Measurements from ENCODE around the gene IDH1. TPM values are rescaled to one million over a fixed set of nuclear protein-coding genes. Genes with fewer than 3 reads are reported as not detected.

Gene IDH1
- total and polyA plus RNA-seq, 8 donors: 14.2 to 57.8 (median 35.2) TPM

DNA sequence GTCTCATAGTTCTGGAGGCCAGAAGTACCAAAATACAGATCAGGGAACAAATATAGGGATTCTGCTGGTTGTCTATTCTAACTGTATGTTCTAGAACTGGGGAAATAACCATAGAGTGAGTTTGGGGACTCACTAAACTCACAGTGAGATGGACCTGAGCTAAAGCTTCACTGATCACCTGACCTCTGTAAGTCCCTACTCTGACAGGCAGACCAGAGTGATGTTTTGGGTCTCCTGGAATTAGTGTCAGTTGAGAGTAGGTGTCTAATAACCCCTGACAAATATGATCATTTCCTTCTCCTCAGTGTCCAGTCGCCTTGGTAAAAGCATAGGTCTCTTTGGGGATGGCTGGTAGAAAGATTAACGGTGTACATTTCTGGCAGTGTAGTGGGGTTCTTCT is 25.4 kb upstream of the IDH1 start:
- no peak for FAIRE-seq
- peaks cover 0 to 11% (median 4%) of the 10 kb centered on the region in 3 donors for H3K4me1 ChIP-seq
- no peak for ATAC-seq
- TF ChIP-seq, protein P1, sequence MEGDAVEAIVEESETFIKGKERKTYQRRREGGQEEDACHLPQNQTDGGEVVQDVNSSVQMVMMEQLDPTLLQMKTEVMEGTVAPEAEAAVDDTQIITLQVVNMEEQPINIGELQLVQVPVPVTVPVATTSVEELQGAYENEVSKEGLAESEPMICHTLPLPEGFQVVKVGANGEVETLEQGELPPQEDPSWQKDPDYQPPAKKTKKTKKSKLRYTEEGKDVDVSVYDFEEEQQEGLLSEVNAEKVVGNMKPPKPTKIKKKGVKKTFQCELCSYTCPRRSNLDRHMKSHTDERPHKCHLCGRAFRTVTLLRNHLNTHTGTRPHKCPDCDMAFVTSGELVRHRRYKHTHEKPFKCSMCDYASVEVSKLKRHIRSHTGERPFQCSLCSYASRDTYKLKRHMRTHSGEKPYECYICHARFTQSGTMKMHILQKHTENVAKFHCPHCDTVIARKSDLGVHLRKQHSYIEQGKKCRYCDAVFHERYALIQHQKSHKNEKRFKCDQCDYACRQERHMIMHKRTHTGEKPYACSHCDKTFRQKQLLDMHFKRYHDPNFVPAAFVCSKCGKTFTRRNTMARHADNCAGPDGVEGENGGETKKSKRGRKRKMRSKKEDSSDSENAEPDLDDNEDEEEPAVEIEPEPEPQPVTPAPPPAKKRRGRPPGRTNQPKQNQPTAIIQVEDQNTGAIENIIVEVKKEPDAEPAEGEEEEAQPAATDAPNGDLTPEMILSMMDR (IDR thresholded peaks at IDR 0.05): no peak
- H3K36me3 ChIP-seq: peaks cover 5 to 27% (median 19%) of the 10 kb centered on the region in 3 donors
- H3K9me3 ChIP-seq: no peaks in the 10 kb centered on the region
- 92 to 95% methylated on average over 2 of the region's 2 CpGs for WGBS, 2 donors
- intact Hi-C loops (cut with DNase I): no loop called here
- H3K4me3 ChIP-seq: no peak overlapping the region
- H3K27me3 ChIP-seq: no peaks in the 10 kb centered on the region
- no peak overlapping the region for H3K27ac ChIP-seq
- DNase-seq: no peak

DNA sequence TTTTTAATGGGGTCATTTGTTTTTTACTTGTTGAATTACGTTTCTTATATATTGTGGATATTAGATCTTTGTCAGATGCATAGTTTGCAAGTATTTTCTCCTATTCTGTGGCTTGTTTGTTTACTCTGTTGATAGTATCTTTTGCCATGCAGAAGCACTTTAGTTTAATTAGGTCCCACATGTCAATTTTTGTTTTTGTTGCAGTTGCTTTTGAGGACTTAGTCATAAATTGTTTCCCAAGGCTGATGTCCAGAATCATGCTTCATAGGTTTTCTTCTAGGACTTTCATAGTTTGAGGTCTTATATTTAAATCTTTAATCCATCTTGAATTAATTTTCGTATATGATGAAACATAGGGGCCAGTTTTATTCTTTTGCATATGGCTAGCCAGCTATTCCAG is 24.4 kb upstream of the IDH1 start:
- Histone ChIP-seq H3K4me3 (no peak overlapping the region), H3K27ac (no peak overlapping the region), H3K4me1 (peaks cover 0 to 11% (median 4%) of the 10 kb centered on the region in 3 donors), H3K36me3 (peaks cover 5 to 27% (median 19%) of the 10 kb centered on the region in 3 donors), H3K9me3 (no peaks in the 10 kb centered on the region), H3K27me3 (no peaks in the 10 kb centered on the region)
- FAIRE-seq: no peak
- intact Hi-C loops (cut with DNase I): no loop called here
- TF ChIP-seq, protein P1 (IDR thresholded peaks at IDR 0.05): no peak
- ATAC-seq: no peak
- WGBS, 2 donors: 96 to 99% methylated on average over 2 of the region's 2 CpGs
- no peak for DNase-seq

GRCh38 chr2:208278549-208278948 is 23.7 kb upstream of the IDH1 start:
- TF ChIP-seq, protein P1 (IDR thresholded peaks at IDR 0.05): no peak
- peaks cover 0 to 11% (median 4%) of the 10 kb centered on the region in 3 donors for H3K4me1 ChIP-seq
- no peak overlapping the region for H3K27ac ChIP-seq
- FAIRE-seq (no peak), ATAC-seq (no peak), DNase-seq (no peak)
- H3K36me3 ChIP-seq: peaks cover 5 to 33% (median 19%) of the 10 kb centered on the region in 3 donors
- H3K9me3 ChIP-seq: no peaks in the 10 kb centered on the region
- H3K27me3 ChIP-seq: no peaks in the 10 kb centered on the region
- 98 to 100% methylated on average over 2 of the region's 2 CpGs for WGBS, 2 donors
- intact Hi-C loops (cut with DNase I): no loop called here
- no peak overlapping the region for H3K4me3 ChIP-seq

GRCh38 chr2:208274748-208275147 is 19.9 kb upstream of the IDH1 start:
- intact Hi-C loops (cut with DNase I): no loop called here
- H3K4me3 ChIP-seq: no peak overlapping the region
- DNase-seq: no peak
- peaks cover 5 to 37% (median 15%) of the 10 kb centered on the region in 3 donors for H3K36me3 ChIP-seq
- no peak overlapping the region for H3K27ac ChIP-seq
- no peak for ATAC-seq
- TF ChIP-seq, protein P1 (IDR thresholded peaks at IDR 0.05): no peak
- no peaks in the 10 kb centered on the region for H3K9me3 ChIP-seq
- H3K4me1 ChIP-seq: no peaks in the 10 kb centered on the region
- no peak for FAIRE-seq
- no peaks in the 10 kb centered on the region for H3K27me3 ChIP-seq

GRCh38 chr2:208269091-208269490 is 14.2 kb upstream of the IDH1 start:
- 91 to 94% methylated on average over 2 of the region's 2 CpGs for WGBS, 2 donors
- FAIRE-seq (no peak), ATAC-seq (no peak), DNase-seq (no peak)
- no peak overlapping the region for H3K27ac ChIP-seq
- H3K36me3 ChIP-seq: peaks cover 0 to 14% (median 0%) of the 10 kb centered on the region in 3 donors
- H3K4me1 ChIP-seq: peaks cover 3 to 24% (median 15%) of the 10 kb centered on the region in 3 donors
- no peaks in the 10 kb centered on the region for H3K9me3 ChIP-seq
- no peak overlapping the region for H3K4me3 ChIP-seq
- TF ChIP-seq, protein P1 (IDR thresholded peaks at IDR 0.05): no peak
- H3K27me3 ChIP-seq: no peaks in the 10 kb centered on the region
- intact Hi-C loops (cut with DNase I): no loop called here

All from pancreas (tissue), 10 donors.